Neutrophil (primary cell): Measurements from ENCODE around the gene ADA.

Experiments used
- H3K27ac ChIP-seq: fragments of 200-600 bp; sonication (generic); 2 replicates; pipeline ENCODE4 v1.5.1; 2016; ENCODE audit warnings: mild to moderate bottlenecking, moderate library complexity
- H3K27me3 ChIP-seq: fragments of 200-600 bp; sonication (generic); 2 replicates; pipeline ENCODE4 v1.6.0; 2016; ENCODE audit warnings: mild to moderate bottlenecking
- H3K36me3 ChIP-seq: fragments of 200-600 bp; sonication (generic); 2 replicates; pipeline ENCODE4 v1.5.1; 2017
- H3K4me1 ChIP-seq, 2 experiments: fragments of 200-600 bp in 1 of 2; sonication (generic) in 1 of 2; 1 replicate in 1 of 2; 2 replicates in 1 of 2; pipeline versions ENCODE4 v1.5.1 to v1.6.1; 2013 to 2016; ENCODE audit warnings: low read depth in 1 of 2, low read length in 1 of 2, mild to moderate bottlenecking in 1 of 2, moderate library complexity in 1 of 2; ENCODE audit not compliant: control insufficient read depth in 1 of 2, insufficient read depth in 1 of 2
- H3K4me3 ChIP-seq, 2 experiments: fragments of 200-600 bp in 1 of 2; sonication (generic) in 1 of 2; 1 replicate in 1 of 2; 2 replicates in 1 of 2; pipeline ENCODE4 v1.5.1; 2013 to 2016; ENCODE audit warnings: low read depth in 1 of 2, low read length in 1 of 2, mild to moderate bottlenecking in 1 of 2, moderate library complexity in 1 of 2
- H3K9me3 ChIP-seq: fragments of 200-600 bp; sonication (generic); 2 replicates; pipeline ENCODE4 v1.5.1; 2016
- TF ChIP-seq, protein P1 (sequence below): fragments of 200-600 bp; sonication (generic); IDR thresholded peaks from 2 replicates; pipeline ENCODE4 v1.5.1; 2016; ENCODE audit warnings: antibody characterized with exemption

Gene ADA

DNA sequence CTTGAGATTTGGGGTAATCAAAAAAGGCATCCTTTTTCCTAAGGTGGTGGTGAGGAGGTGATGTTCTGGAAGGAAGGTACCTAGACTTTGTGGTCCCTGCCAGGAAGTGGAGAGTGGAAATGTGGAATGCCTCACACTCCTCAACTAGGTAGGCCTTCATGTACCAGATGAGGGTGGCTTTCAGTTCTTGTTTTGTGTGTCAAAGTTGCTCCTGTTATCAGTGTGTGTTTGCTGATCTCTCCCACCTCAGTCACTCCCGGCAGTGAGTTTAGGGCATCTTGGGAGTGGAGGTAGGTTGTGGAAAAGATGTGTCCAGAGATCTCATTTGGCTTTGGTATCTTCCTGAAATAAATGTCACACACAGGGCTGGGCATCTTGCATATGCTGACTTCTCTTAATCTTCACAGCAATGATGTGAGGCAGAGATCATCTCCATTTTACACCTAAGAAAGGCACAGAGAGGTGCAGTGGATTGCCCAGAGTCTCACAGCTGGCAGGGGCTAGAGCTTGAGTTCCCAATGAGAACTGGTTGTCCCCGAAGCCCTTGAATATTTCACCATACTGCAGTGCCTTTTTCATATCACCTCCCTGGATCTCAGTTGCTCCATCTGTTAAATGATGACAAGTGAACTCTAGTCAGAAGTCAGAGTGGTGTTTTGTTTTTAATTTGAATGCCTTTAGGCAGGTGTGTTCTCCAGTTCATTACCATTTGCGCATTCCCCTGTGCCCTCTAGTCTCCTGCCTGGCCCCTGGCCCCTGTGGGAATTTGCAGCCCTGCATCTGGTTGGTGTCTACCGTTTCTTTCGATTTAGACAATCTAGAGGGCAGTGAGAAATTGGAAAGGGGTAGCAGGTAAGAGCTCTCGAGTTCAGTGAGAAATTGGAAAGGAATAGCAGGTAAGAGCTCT lies 66.2 kb downstream of the ADA start:
- no peak overlapping the region for H3K27ac ChIP-seq

DNA sequence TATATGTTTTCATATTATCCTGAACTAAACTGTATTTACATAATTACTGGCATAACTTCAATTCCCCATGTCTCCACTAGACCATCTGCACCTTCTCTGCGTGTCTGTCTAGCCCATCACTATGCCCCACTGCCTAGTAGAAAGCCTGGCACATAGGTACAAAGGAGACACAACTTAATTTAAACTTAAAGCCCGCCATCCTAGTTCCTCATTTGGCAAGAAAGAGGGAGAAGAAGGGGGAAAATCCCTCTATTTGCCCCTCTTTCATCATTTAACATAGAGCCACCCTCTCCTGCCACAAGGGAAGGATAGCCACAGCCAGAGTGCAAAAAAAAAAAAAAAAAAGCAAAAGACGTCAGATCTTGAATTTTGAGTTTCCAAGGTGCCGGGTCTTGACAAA lies 67.3 kb downstream of the ADA start:
- TF ChIP-seq, protein P1, sequence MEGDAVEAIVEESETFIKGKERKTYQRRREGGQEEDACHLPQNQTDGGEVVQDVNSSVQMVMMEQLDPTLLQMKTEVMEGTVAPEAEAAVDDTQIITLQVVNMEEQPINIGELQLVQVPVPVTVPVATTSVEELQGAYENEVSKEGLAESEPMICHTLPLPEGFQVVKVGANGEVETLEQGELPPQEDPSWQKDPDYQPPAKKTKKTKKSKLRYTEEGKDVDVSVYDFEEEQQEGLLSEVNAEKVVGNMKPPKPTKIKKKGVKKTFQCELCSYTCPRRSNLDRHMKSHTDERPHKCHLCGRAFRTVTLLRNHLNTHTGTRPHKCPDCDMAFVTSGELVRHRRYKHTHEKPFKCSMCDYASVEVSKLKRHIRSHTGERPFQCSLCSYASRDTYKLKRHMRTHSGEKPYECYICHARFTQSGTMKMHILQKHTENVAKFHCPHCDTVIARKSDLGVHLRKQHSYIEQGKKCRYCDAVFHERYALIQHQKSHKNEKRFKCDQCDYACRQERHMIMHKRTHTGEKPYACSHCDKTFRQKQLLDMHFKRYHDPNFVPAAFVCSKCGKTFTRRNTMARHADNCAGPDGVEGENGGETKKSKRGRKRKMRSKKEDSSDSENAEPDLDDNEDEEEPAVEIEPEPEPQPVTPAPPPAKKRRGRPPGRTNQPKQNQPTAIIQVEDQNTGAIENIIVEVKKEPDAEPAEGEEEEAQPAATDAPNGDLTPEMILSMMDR: no peak
- H3K4me3 ChIP-seq: no peak overlapping the region

More for the DNA sequence above, 66.2 kb downstream of the ADA start:
- Histone ChIP-seq H3K4me3 (no peak overlapping the region), H3K27me3 (no peaks in the 10 kb centered on the region), H3K9me3 (no peaks in the 10 kb centered on the region), H3K36me3 (no peaks in the 10 kb centered on the region), H3K4me1 (peaks cover 6 to 10% of the 10 kb centered on the region in 2 experiments)
- TF ChIP-seq, protein P1: no peak

DNA sequence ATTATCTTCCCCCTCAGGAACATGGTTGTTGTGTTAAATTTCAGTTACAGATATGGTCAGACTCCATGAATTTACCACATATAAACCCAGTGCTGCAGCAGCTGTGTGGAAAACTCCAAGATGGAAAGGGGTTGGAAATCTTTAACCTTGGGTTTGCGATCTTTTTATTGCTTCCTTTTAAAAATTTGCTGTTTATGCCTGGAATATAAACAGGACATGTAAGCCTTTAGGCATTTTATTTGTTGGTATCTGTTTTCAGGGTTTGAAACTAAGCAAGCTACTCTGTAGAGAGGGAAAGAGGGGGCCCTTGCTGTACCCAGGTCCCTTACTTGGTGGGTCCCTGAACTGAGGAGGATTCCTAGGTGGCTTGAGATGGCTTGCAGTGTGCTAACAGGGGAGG lies 68.3 kb downstream of the ADA start:
- Histone ChIP-seq H3K9me3 (no peaks in the 10 kb centered on the region), H3K4me3 (no peak overlapping the region), H3K36me3 (no peaks in the 10 kb centered on the region), H3K27ac (no peak overlapping the region), H3K4me1 (peaks cover 6 to 10% of the 10 kb centered on the region in 2 experiments), H3K27me3 (no peaks in the 10 kb centered on the region)
- TF ChIP-seq, protein P1: no peak

More for the DNA sequence above, 67.3 kb downstream of the ADA start:
- peaks cover 6 to 10% of the 10 kb centered on the region in 2 experiments for H3K4me1 ChIP-seq
- no peaks in the 10 kb centered on the region for H3K36me3 ChIP-seq
- no peak overlapping the region for H3K27ac ChIP-seq
- no peaks in the 10 kb centered on the region for H3K27me3 ChIP-seq
- no peaks in the 10 kb centered on the region for H3K9me3 ChIP-seq

DNA sequence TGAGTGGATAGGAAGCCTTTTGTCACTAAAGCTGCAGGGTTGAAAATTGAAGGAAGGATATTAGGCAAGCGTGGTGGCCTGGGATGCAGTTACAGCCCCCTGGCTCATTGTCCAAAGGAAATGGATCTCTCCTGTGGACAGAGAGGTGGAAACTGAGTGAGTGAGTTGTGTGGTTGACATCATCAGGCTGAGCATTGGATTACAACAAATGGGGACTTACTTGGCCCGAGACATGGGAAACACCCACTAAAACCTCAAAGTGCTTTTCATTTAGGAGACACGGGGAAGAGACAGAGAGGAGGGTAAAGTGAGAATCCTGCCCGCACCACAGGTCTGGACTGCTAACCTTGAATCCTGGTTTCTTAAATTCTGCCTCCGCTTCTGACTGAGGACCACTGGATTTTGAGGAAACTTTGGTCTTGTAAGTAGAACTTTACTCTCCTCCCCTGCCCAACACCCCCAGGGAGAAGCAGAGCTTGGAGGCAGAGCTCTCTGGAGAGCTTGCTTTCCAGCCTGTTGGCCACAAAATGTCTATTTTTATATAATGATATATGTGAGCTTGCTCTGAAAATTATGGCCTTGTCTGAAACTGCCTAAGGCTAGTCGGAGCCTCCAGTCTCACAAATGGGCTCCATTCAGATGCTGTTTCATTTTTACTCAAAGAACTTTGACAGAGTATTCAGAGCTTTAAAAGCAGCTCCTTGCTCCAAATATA lies 69.0 kb downstream of the ADA start, which contains the start of gene PKIG:
Gene PKIG, plus strand, starts transcription at position 269 of the 715 bp plus-strand sequence. CDS start 31,978 bp downstream, outside the sequence.
- Histone ChIP-seq H3K36me3 (no peaks in the 10 kb centered on the region), H3K9me3 (no peaks in the 10 kb centered on the region), H3K27me3 (no peaks in the 10 kb centered on the region), H3K27ac (no peak within 1 kb of the TSS), H3K4me1 (peaks cover 9 to 14% of the 10 kb centered on the region in 2 experiments), H3K4me3 (no peak within 1 kb of the TSS)
- TF ChIP-seq, protein P1: no peak

DNA sequence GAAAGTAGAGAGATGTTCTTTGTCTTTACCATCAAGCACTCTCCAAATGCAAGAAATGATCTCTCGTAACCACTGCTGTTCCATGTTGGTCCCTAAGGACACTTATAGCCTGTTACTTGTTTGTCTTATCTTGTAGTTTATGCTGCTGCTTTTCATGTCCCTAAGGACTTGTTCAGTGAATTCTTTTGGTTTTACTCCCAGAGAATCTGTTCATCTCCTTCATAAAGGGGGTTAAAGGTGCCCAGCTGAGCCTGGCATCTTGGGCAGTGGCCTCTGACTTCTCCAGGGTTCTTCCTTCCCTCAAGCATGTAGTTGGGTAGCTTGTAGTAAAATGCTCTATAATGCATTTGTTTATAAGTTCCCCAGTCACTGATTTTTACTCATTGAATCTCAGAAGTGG lies 70.0 kb downstream of the ADA start:
- TF ChIP-seq, protein P1: no peak
- Histone ChIP-seq H3K9me3 (no peaks in the 10 kb centered on the region), H3K27ac (no peak overlapping the region), H3K36me3 (no peaks in the 10 kb centered on the region), H3K27me3 (no peaks in the 10 kb centered on the region), H3K4me3 (no peak overlapping the region), H3K4me1 (peaks cover 19 to 24% of the 10 kb centered on the region in 2 experiments)
